H1 (cell line): ENCODE results near the gene POLR3K. TPM values are rescaled to one million over a fixed set of nuclear protein-coding genes. Genes with fewer than 3 reads are reported as not detected.

Experiments
- CTCF ChIA-PET: fragments of 300-600 bp; sonication (Branson Sonifier 250); formaldehyde crosslinking; loops from one replicate; lab custom pipeline; 2021; ENCODE audit not compliant: partially characterized antibody; lab: Charles Lee
- POLR2A ChIA-PET: fragments of 300-600 bp; sonication (Branson Sonifier 250); formaldehyde crosslinking; loops from one replicate; lab custom pipeline; 2021; ENCODE audit warnings: inconsistent platforms; ENCODE audit not compliant: partially characterized antibody; lab: Charles Lee
- DNase-seq, 2 experiments: peaks; one replicate each; pipeline versions ENCODE4 v3.0.0 to v3.0.0-alpha.2; 2010 to 2022; ENCODE audit warnings: low spot score in 2 of 2, low read depth in 1 of 2, mixed read lengths in 1 of 2
- FAIRE-seq: peaks from 2 replicates; lab custom pipeline; 2011; peaks lifted over from hg19 to GRCh38; lab: Jason Lieb, UNC
- H2AFZ ChIP-seq: 2 replicates; pipeline ENCODE4 v1.8.1; 2012; ENCODE audit warnings: low read length, inconsistent platforms
- H2AK5ac ChIP-seq: 2 replicates; pipeline ENCODE4 v1.6.1; 2013; ENCODE audit warnings: low read depth, low read length
- H2BK120ac ChIP-seq: replicated peaks from 2 replicates; pipeline ENCODE3; 2013; ENCODE audit warnings: low read depth, low read length, inconsistent platforms
- H2BK12ac ChIP-seq: 2 replicates; pipeline ENCODE4 v1.6.1; 2013; ENCODE audit warnings: low read depth, low read length
- H2BK15ac ChIP-seq: 2 replicates; pipeline ENCODE4 v1.6.1; 2013; ENCODE audit warnings: low read length
- H2BK20ac ChIP-seq: 2 replicates; pipeline ENCODE4 v1.6.1; 2013; ENCODE audit warnings: low read length
- H2BK5ac ChIP-seq: 2 replicates; pipeline ENCODE4 v1.6.1; 2013; ENCODE audit warnings: low read depth, low read length
- H3K14ac ChIP-seq: 2 replicates; pipeline ENCODE4 v1.6.1; 2013; ENCODE audit warnings: inconsistent platforms; ENCODE audit not compliant: insufficient read length
- H3K18ac ChIP-seq: 2 replicates; pipeline ENCODE4 v1.6.1; 2013; ENCODE audit warnings: low read length; ENCODE audit errors: extremely low read depth
- H3K23ac ChIP-seq: 2 replicates; pipeline ENCODE4 v1.6.1; 2013; ENCODE audit warnings: inconsistent platforms; ENCODE audit not compliant: insufficient read length
- H3K23me2 ChIP-seq: 2 replicates; pipeline ENCODE4 v1.6.1; 2013; ENCODE audit warnings: low read depth, low read length
- H3K27ac ChIP-seq: 2 replicates; pipeline ENCODE4 v1.6.1; 2011; ENCODE audit warnings: low read depth, low read length, inconsistent platforms
- H3K27me3 ChIP-seq, 4 experiments: replicated peaks in 1 of 4; 1 replicate in 1 of 4; 2 replicates in 3 of 4; pipeline versions ENCODE4 v1.6.1 to v1.8.1; 2011 to 2013; ENCODE audit warnings: low read length in 3 of 4, mild to moderate bottlenecking in 3 of 4, inconsistent platforms in 2 of 4, mixed read lengths in 2 of 4, moderate library complexity in 1 of 4; ENCODE audit not compliant: control insufficient read depth in 3 of 4, insufficient read depth in 3 of 4; ENCODE audit errors: extremely low read depth in 1 of 4
- H3K36me3 ChIP-seq, 4 experiments: 2 replicates each; pipeline versions ENCODE4 v1.6.1 to v1.8.1; 2011 to 2013; ENCODE audit warnings: mild to moderate bottlenecking in 4 of 4, low read length in 3 of 4, moderate library complexity in 2 of 4, control low read depth in 1 of 4, inconsistent platforms in 1 of 4; ENCODE audit not compliant: insufficient read depth in 4 of 4, control insufficient read depth in 2 of 4
- H3K4ac ChIP-seq: replicated peaks from 2 replicates; pipeline ENCODE3; 2013; ENCODE audit warnings: low read length, low read depth, mixed read lengths, inconsistent platforms; ENCODE audit not compliant: insufficient read length
- H3K4me1 ChIP-seq, 4 experiments: replicated peaks in 1 of 4; 1 replicate in 1 of 4; 2 replicates in 3 of 4; pipeline versions ENCODE4 v1.6.1 to v1.8.1; 2011 to 2013; ENCODE audit warnings: low read length in 3 of 4, inconsistent platforms in 2 of 4, mixed read lengths in 1 of 4; ENCODE audit not compliant: insufficient read depth in 4 of 4, control insufficient read depth in 3 of 4
- H3K4me2 ChIP-seq, 2 experiments: 2 replicates each; pipeline versions ENCODE4 v1.6.1 to v1.8.1; 2011 to 2013; ENCODE audit warnings: low read depth in 2 of 2, low read length in 2 of 2, control low read depth in 1 of 2, inconsistent platforms in 1 of 2, mild to moderate bottlenecking in 1 of 2; ENCODE audit not compliant: insufficient read depth in 1 of 2
- H3K4me3 ChIP-seq, 4 experiments: fragments of 200-600, 300-600 bp in 1 of 4; sonication (generic), shearing (Covaris generic), sonication (Bioruptor Twin) in 1 of 4; 2 replicates each; pipeline versions ENCODE4 v1.5.1 to v1.8.1; 2011 to 2016; ENCODE audit warnings: low read length in 4 of 4, low read depth in 3 of 4, control low read depth in 2 of 4, inconsistent platforms in 2 of 4, mild to moderate bottlenecking in 2 of 4, mixed read lengths in 1 of 4, moderate library complexity in 1 of 4; ENCODE audit not compliant: insufficient read depth in 2 of 4; ENCODE audit errors: extremely low read depth in 1 of 4
- H3K56ac ChIP-seq: replicated peaks from 2 replicates; pipeline ENCODE3; 2013; ENCODE audit warnings: low read depth, mild to moderate bottlenecking, mixed read lengths, low read length, inconsistent platforms; ENCODE audit not compliant: insufficient read length
- H3K79me1 ChIP-seq: 2 replicates; pipeline ENCODE4 v1.6.1; 2013; ENCODE audit warnings: low read depth, low read length, control low read depth
- H3K79me2 ChIP-seq, 2 experiments: 2 replicates each; pipeline versions ENCODE4 v1.6.1 to v1.8.1; 2012 to 2013; ENCODE audit warnings: low read length in 2 of 2, mild to moderate bottlenecking in 2 of 2, inconsistent platforms in 1 of 2; ENCODE audit not compliant: insufficient read depth in 2 of 2, control insufficient read depth in 1 of 2
- H3K9ac ChIP-seq, 4 experiments: replicated peaks in 1 of 4; 1 replicate in 1 of 4; 2 replicates in 3 of 4; pipeline versions ENCODE4 v1.6.1 to v1.8.1; 2011 to 2013; ENCODE audit warnings: low read depth in 3 of 4, low read length in 3 of 4, control low read depth in 2 of 4, mild to moderate bottlenecking in 2 of 4, moderate library complexity in 2 of 4, inconsistent platforms in 1 of 4; ENCODE audit errors: extremely low read depth in 1 of 4
- H3K9me3 ChIP-seq, 2 experiments: 2 replicates each; pipeline versions ENCODE4 v1.6.1 to v1.8.1; 2012 to 2013; ENCODE audit warnings: mild to moderate bottlenecking in 2 of 2, moderate library complexity in 2 of 2, control low read depth in 1 of 2, inconsistent platforms in 1 of 2, low read depth in 1 of 2, low read length in 1 of 2, mixed read lengths in 1 of 2; ENCODE audit not compliant: insufficient read depth in 2 of 2
- H4K20me1 ChIP-seq, 2 experiments: replicated peaks in 1 of 2; 2 replicates each; pipeline versions ENCODE3 to v1.8.1; 2011 to 2013; ENCODE audit warnings: inconsistent platforms in 2 of 2, low read length in 2 of 2, mild to moderate bottlenecking in 1 of 2; ENCODE audit not compliant: insufficient read depth in 2 of 2, control insufficient read depth in 1 of 2
- H4K5ac ChIP-seq: 2 replicates; pipeline ENCODE4 v1.6.1; 2013; ENCODE audit warnings: low read length, low read depth, mixed read lengths, inconsistent platforms; ENCODE audit not compliant: insufficient read length
- H4K8ac ChIP-seq: 2 replicates; pipeline ENCODE4 v1.8.0; 2013; ENCODE audit warnings: mild to moderate bottlenecking, moderate library complexity, low read length, inconsistent platforms; ENCODE audit not compliant: insufficient read depth; ENCODE audit errors: extremely low read depth
- H4K91ac ChIP-seq: replicated peaks from 2 replicates; pipeline ENCODE3; 2013; ENCODE audit warnings: low read length, mixed read lengths, inconsistent platforms; ENCODE audit not compliant: insufficient read length
- CBX8 ChIP-seq: fragments of 300-800, 300-1000 bp; sonication (generic); IDR thresholded peaks from 2 replicates; pipeline ENCODE4 v1.7.1; 2016; ENCODE audit warnings: low read depth, low read length, borderline replicate concordance
- CEBPB ChIP-seq: IDR thresholded peaks from 2 replicates; pipeline ENCODE4 v1.6.1; 2012; ENCODE audit warnings: low read depth, low read length
- EP300 ChIP-seq, 2 experiments: IDR thresholded peaks; 1 replicate in 1 of 2; 2 replicates in 1 of 2; pipeline ENCODE4 v1.6.1; 2011 to 2012; ENCODE audit warnings: low read depth in 2 of 2, low read length in 2 of 2, mild to moderate bottlenecking in 2 of 2, borderline replicate concordance in 1 of 2, inconsistent platforms in 1 of 2, moderate library complexity in 1 of 2
- JUND ChIP-seq: IDR thresholded peaks from 2 replicates; pipeline ENCODE4 v1.6.1; 2011; ENCODE audit warnings: mild to moderate bottlenecking, improper control_type of control experiment, low read length
- MAFK ChIP-seq: IDR thresholded peaks from 2 replicates; pipeline ENCODE4 v1.6.1; 2012; ENCODE audit warnings: low read depth, mild to moderate bottlenecking, improper control_type of control experiment, low read length
- SP4 ChIP-seq: IDR thresholded peaks from 2 replicates; pipeline ENCODE4 v1.6.1; 2012; ENCODE audit warnings: low read length, inconsistent platforms
- TAF7 ChIP-seq: optimal IDR thresholded peaks from 2 replicates; pipeline ENCODE3; 2011; ENCODE audit warnings: low read depth, mild to moderate bottlenecking, inconsistent platforms, low read length, moderate library complexity, borderline replicate concordance
- TCF12 ChIP-seq: IDR thresholded peaks from 2 replicates; pipeline ENCODE4 v1.6.1; 2011; ENCODE audit warnings: low read depth, mild to moderate bottlenecking, low read length
- WGBS, 2 experiments: shearing (Covaris generic) in 1 of 2; methylation state at CpG; one replicate each; pipeline versions ENCODE4 v1.1.6 to v1.1.7; 2013 to 2015; ENCODE audit warnings: low lambda C conversion rate in 2 of 2, mixed read lengths in 2 of 2, inconsistent platforms in 1 of 2, low coverage in 1 of 2, missing lambda C conversion rate in 1 of 2; ENCODE audit not compliant: insufficient replicate concordance in 2 of 2, insufficient coverage in 1 of 2, insufficient read length in 1 of 2; ENCODE audit errors: extremely low coverage in 1 of 2, missing lambda C conversion rate in 1 of 2; 5-methylcytosine and 5-hydroxymethylcytosine counted together
- polyA plus RNA-seq, 7 experiments: library from polyadenylated mRNA; depleted of rRNA in 3 of 7; stranded (reverse) in 5 of 7; unstranded in 2 of 7; fragments of >200 nt in 5 of 7; fragments of 200-250 nt in 2 of 7; gene quantifications; 1 replicate in 5 of 7; 2 replicates in 1 of 7; 4 replicates in 1 of 7; pipeline versions ENCODE4 v1.2.1 to v1.2.3, GENCODE V29; 2011 to 2013; ENCODE audit warnings: missing spikeins in 2 of 7, mixed read lengths in 2 of 7
- total RNA-seq: library from RNA; stranded (reverse); fragmentation: NEBNext Ultra II Directional; extraction: Animal tissue kit (Norgen Biotek cat#: 25700); gene quantifications from 2 replicates; pipeline ENCODE4 v1.2.1, GENCODE V29; 2021
- TF ChIP-seq, protein P1 (sequence below), 3 experiments: IDR thresholded peaks; 1 replicate in 2 of 3; 2 replicates in 1 of 3; pipeline versions ENCODE4 v1.5.1 to v1.6.1; 2011; ENCODE audit warnings: low read length in 3 of 3, mild to moderate bottlenecking in 3 of 3, inconsistent platforms in 2 of 3, low read depth in 1 of 3, moderate library complexity in 1 of 3; ENCODE audit not compliant: insufficient read depth in 1 of 3; ENCODE audit errors: control extremely low read depth in 1 of 3
- TF ChIP-seq, protein P2 (sequence below): IDR thresholded peaks from 2 replicates; pipeline ENCODE4 v1.6.1; 2011; ENCODE audit warnings: low read depth, mild to moderate bottlenecking, low read length; ENCODE audit not compliant: insufficient read depth

The POLR3K gene
- total and polyA plus RNA-seq, 2 of the 8 experiments (the other 6 are each of a cell fraction or from before 2014, with no cell fraction given): 45.4 to 80.5 TPM

DNA sequence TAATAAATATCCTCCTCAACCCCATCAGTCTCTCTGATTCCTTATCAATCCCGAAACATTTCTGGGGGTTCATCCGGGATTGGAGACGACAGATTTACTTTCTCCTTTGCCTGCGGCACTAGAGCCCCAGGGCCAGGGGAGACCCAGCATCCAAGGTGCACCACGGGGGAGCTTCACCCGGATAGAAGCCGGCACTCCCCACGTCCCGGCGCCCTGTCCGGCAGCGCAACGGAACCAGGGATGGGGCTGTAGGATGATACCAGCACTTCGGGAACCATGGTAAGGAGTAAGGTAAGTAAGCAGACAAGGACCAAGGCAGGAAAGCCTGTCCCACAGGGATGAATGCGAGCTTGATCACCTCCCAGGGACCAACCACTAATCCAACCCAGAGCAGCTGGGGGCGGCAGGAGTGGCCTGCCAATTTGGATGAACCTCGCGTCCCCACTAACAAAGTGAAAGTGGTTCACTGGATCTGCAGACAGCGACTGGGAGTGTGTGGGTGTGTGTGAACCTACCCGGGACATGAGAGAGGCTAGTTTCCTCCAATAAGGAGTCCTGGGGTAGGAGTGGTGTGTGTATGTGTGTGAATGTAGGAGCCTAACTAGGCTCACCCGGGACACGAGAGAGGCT lies 11.9 kb downstream of the POLR3K start:
- Histone ChIP-seq H2AFZ (no peak overlapping the region), H4K5ac (no peak overlapping the region), H4K91ac (no peak overlapping the region), H3K4me1 (no peaks in the 10 kb centered on the region), H3K9me3 (no peaks in the 10 kb centered on the region; a peak in 1 of 4 replicates), H2BK5ac (no peak overlapping the region), H3K4me3 (no peak overlapping the region), H3K4ac (no peak overlapping the region), H3K18ac (no peak overlapping the region), H2AK5ac (no peak overlapping the region), H3K27me3 (no peaks in the 10 kb centered on the region), H2BK12ac (no peak overlapping the region), H2BK20ac (no peak overlapping the region), H3K23ac (no peak overlapping the region), H3K79me2 (no peaks in the 10 kb centered on the region), H3K27ac (no peak overlapping the region), H2BK15ac (no peak overlapping the region), H3K9ac (no peak overlapping the region), H3K23me2 (no peaks in the 10 kb centered on the region), H3K14ac (no peak overlapping the region), H3K4me2 (no peak overlapping the region), H3K79me1 (peaks cover 2% of the 10 kb centered on the region; the same call in 1 of the 2 replicates), H3K56ac (no peak overlapping the region), H4K20me1 (peaks cover 0 to 14% of the 10 kb centered on the region in 2 experiments), H4K8ac (no peak overlapping the region), H3K36me3 (peaks cover 18 to 54% (median 45%) of the 10 kb centered on the region in 4 experiments), H2BK120ac (no peak overlapping the region)
- no peak for FAIRE-seq
- WGBS, 2 experiments: 94% methylated on average over 20 of the region's 22 CpGs; no CpG with 5 or more reads in 1 of the 2 experiments
- ChIA-PET POLR2A (interaction anchor here (0.8 to 1.2 kb wide), 2 partner anchors 11 to 15 kb away, joined by 3 to 4 read pairs; partner anchors contain the start of gene POLR3K), CTCF (no interaction called here)
- no peak for DNase-seq
- no peak for TF ChIP-seq CEBPB
- TF ChIP-seq EP300 (IDR thresholded peaks at IDR 0.05; ENCODE audit: borderline replicate concordance in 1 of 2, low read depth in 2 of 2, low read length in 2 of 2): no peak
- TF ChIP-seq, protein P1, sequence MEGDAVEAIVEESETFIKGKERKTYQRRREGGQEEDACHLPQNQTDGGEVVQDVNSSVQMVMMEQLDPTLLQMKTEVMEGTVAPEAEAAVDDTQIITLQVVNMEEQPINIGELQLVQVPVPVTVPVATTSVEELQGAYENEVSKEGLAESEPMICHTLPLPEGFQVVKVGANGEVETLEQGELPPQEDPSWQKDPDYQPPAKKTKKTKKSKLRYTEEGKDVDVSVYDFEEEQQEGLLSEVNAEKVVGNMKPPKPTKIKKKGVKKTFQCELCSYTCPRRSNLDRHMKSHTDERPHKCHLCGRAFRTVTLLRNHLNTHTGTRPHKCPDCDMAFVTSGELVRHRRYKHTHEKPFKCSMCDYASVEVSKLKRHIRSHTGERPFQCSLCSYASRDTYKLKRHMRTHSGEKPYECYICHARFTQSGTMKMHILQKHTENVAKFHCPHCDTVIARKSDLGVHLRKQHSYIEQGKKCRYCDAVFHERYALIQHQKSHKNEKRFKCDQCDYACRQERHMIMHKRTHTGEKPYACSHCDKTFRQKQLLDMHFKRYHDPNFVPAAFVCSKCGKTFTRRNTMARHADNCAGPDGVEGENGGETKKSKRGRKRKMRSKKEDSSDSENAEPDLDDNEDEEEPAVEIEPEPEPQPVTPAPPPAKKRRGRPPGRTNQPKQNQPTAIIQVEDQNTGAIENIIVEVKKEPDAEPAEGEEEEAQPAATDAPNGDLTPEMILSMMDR (IDR thresholded peaks at IDR 0.05; ENCODE audit: control extremely low read depth in 1 of 3, insufficient read depth in 1 of 3, low read depth in 1 of 3, low read length in 3 of 3): no peak
- TF ChIP-seq JUND: no peak
- no peak for TF ChIP-seq TAF7
- no peak for TF ChIP-seq TCF12
- TF ChIP-seq, protein P2, sequence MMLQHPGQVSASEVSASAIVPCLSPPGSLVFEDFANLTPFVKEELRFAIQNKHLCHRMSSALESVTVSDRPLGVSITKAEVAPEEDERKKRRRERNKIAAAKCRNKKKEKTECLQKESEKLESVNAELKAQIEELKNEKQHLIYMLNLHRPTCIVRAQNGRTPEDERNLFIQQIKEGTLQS: no peak
- no peak for TF ChIP-seq SP4
- no peak for TF ChIP-seq CBX8
- TF ChIP-seq MAFK: no peak
